ENCODE results near the gene ATP2C2.

Gene ATP2C2

GRCh38 chr16:84458606-84459532 is 90.5 kb downstream of the ATP2C2 start:
- no peak overlapping the region for H3K4me3 ChIP-seq (ENCODE audit: low read depth, low read length)
- no peak for DNase-seq (ENCODE audit: low read depth)
- no peak for TF ChIP-seq CTCF (IDR thresholded peaks at IDR 0.05; ENCODE audit: low read depth, low read length, missing control alignments)

GRCh38 chr16:84459533-84459894 is 91.2 kb downstream of the ATP2C2 start:
- no peak overlapping the region for H3K4me3 ChIP-seq (ENCODE audit: low read depth, low read length)
- DNase-seq (ENCODE audit: low read depth): no peak
- no peak for TF ChIP-seq CTCF (IDR thresholded peaks at IDR 0.05; ENCODE audit: low read depth, low read length, missing control alignments)

- H3K4me3 ChIP-seq (ENCODE audit: low read depth, low read length): no peak overlapping the region
- no peak for DNase-seq (ENCODE audit: low read depth)
- TF ChIP-seq CTCF (IDR thresholded peaks at IDR 0.05; ENCODE audit: low read depth, low read length, missing control alignments): no peak
Observed at GRCh38 chr16:84459941-84460405, 91.6 kb downstream of the ATP2C2 start.

- TF ChIP-seq CTCF (IDR thresholded peaks at IDR 0.05; ENCODE audit: low read depth, low read length, missing control alignments): no peak
- no peak for DNase-seq (ENCODE audit: low read depth)
- H3K4me3 ChIP-seq (ENCODE audit: low read depth, low read length): no peak overlapping the region
Observed at GRCh38 chr16:84460406-84461028, 92.2 kb downstream of the ATP2C2 start.

GRCh38 chr16:84461029-84461412 is 92.7 kb downstream of the ATP2C2 start:
- no peak for DNase-seq (ENCODE audit: low read depth)
- no peak for TF ChIP-seq CTCF (IDR thresholded peaks at IDR 0.05; ENCODE audit: low read depth, low read length, missing control alignments)
- no peak overlapping the region for H3K4me3 ChIP-seq (ENCODE audit: low read depth, low read length)

GRCh38 chr16:84461413-84462295 is 93.3 kb downstream of the ATP2C2 start:
- no peak for DNase-seq (ENCODE audit: low read depth)

More at GRCh38 chr16:84461413-84462295, 93.3 kb downstream of the ATP2C2 start:
- H3K4me3 ChIP-seq (ENCODE audit: low read depth, low read length): no peak overlapping the region
- no peak for TF ChIP-seq CTCF (IDR thresholded peaks at IDR 0.05; ENCODE audit: low read depth, low read length, missing control alignments)

Data from GM12864 (cell line).